Measurements from ENCODE around the gene VSIG8. TPM values are rescaled to one million over a fixed set of nuclear protein-coding genes. Genes with fewer than 3 reads are reported as not detected.

Gene VSIG8
- total and polyA plus RNA-seq, 9 of the 15 experiments (the other 6 are each of a cell fraction or from before 2014, with no cell fraction given) = not detected

DNA sequence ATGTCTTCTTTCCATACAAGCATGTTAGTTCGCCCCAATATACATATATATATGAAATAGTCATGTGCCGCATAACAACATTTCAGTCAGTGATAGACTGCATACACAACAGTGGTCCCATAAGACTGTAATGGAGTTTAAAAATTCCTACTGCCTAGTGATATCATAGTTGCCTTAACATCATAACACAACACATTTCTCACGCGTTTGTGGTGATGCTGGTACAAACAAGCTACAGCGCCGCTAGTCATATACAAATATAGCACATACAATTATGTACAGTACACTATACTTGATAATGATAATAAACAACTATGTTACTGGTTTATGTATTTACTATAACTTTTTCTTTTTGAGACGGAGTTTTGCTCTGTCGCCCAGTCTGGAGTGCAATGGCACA, 46.5 kb downstream of the VSIG8 start:
- Histone ChIP-seq H4K20me1 (replicated peaks; ENCODE audit: control insufficient read depth, insufficient read depth, low read length) (no peaks in the 10 kb centered on the region), H2AFZ (ENCODE audit: low read depth, low read length) (no peak overlapping the region), H3K9me1 (ENCODE audit: control insufficient read depth, insufficient read depth, low read length) (no peaks in the 10 kb centered on the region), H3K27me3 (ENCODE audit: control insufficient read depth in 2 of 2, insufficient read depth in 2 of 2, low read length in 2 of 2) (peaks cover 0 to 7% of the 10 kb centered on the region in 2 experiments; a peak in 3 of 5 replicates), H3K9me3 (replicated peaks; ENCODE audit: control insufficient read depth, insufficient read depth, low read depth, low read length) (no peaks in the 10 kb centered on the region), H3K9ac (ENCODE audit: insufficient read depth in 1 of 2, low read depth in 2 of 2, low read length in 2 of 2) (no peak overlapping the region), H3K4me1 (replicated peaks in 1 of 2; ENCODE audit: control insufficient read depth in 2 of 2, insufficient read depth in 2 of 2, low read length in 2 of 2) (peaks cover 0 to 9% of the 10 kb centered on the region in 2 experiments; a peak in 2 of 5 replicates), H3K79me2 (ENCODE audit: control insufficient read depth, insufficient read depth, low read length) (no peaks in the 10 kb centered on the region), H3K4me3 (no peak overlapping the region), H3K4me2 (ENCODE audit: insufficient read depth, low read length) (no peak overlapping the region), H3K27ac (ENCODE audit: extremely low read depth, low read depth, low read length) (no peak overlapping the region), H3K36me3 (ENCODE audit: control insufficient read depth, insufficient read depth, low read length) (no peaks in the 10 kb centered on the region)
- CTCF ChIA-PET (ENCODE audit: low intra/inter-chr PET ratio) = no interaction called here
- in situ Hi-C loops (cut with MboI) (no loop called here), intact Hi-C loops (cut with micrococcal nuclease) (loop anchor here (5.0 kb wide), 1 partner anchor 34 kb away; the partner anchor contains the start of gene DUSP23)
- FAIRE-seq (no peak), DNase-seq (ENCODE audit: extremely low read depth in 1 of 4, low spot score in 3 of 4) (no peak), ATAC-seq (no peak)
- BruUV-seq (replicated peaks) = no TSS peak
- POLR2A ChIA-PET = interaction anchor here (0.6 kb wide), 2 partner anchors 26 to 63 kb away, joined by 3 to 5 read pairs; no protein-coding TSS in a partner anchor
- no peak for TF ChIP-seq XRCC4 (IDR thresholded peaks at IDR 0.05; ENCODE audit: extremely low read depth, insufficient read depth, insufficient read length)
- TF ChIP-seq, protein P1, sequence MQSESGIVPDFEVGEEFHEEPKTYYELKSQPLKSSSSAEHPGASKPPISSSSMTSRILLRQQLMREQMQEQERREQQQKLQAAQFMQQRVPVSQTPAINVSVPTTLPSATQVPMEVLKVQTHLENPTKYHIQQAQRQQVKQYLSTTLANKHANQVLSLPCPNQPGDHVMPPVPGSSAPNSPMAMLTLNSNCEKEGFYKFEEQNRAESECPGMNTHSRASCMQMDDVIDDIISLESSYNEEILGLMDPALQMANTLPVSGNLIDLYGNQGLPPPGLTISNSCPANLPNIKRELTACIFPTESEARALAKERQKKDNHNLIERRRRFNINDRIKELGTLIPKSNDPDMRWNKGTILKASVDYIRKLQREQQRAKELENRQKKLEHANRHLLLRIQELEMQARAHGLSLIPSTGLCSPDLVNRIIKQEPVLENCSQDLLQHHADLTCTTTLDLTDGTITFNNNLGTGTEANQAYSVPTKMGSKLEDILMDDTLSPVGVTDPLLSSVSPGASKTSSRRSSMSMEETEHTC (IDR thresholded peaks at IDR 0.05) = no peak
- no peak for TF ChIP-seq RHOXF2B (CRISPR knock-in tag; conservative IDR thresholded peaks at IDR 0.05)
- no peak for TF ChIP-seq SMARCE1 (IDR thresholded peaks at IDR 0.05)
- no peak for TF ChIP-seq CTBP1 (IDR thresholded peaks at IDR 0.05; ENCODE audit: borderline replicate concordance)
- no peak for TF ChIP-seq ZNF589 (CRISPR knock-in tag; IDR thresholded peaks at IDR 0.05; ENCODE audit: low read depth)
- TF ChIP-seq, protein P2, sequence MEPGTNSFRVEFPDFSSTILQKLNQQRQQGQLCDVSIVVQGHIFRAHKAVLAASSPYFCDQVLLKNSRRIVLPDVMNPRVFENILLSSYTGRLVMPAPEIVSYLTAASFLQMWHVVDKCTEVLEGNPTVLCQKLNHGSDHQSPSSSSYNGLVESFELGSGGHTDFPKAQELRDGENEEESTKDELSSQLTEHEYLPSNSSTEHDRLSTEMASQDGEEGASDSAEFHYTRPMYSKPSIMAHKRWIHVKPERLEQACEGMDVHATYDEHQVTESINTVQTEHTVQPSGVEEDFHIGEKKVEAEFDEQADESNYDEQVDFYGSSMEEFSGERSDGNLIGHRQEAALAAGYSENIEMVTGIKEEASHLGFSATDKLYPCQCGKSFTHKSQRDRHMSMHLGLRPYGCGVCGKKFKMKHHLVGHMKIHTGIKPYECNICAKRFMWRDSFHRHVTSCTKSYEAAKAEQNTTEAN (CRISPR knock-in tag; IDR thresholded peaks at IDR 0.05) = no peak
- TF ChIP-seq ZNF24 (IDR thresholded peaks at IDR 0.05) = no peak
- 46% methylated on average over 8 of the region's 8 CpGs for WGBS (ENCODE audit: insufficient coverage, low coverage, missing lambda C conversion rate)

Measured in K562 (cell line).